Stimulated activated CD4-positive, alpha-beta T cell treated with anti-CD3 and anti-CD28 coated beads, Interleukin-4, amount 100 ng/mL, for 48 hours (primary cell): ENCODE measurements around the gene ZXDC.

Source experiments
- DNase-seq, 2 donors: peaks; one replicate each; pipeline ENCODE4 v3.0.0-alpha.2; 2020; ENCODE audit warnings: low read depth in 2 of 2

Gene ZXDC

GRCh38 chr3:126415661-126416591 lies 59.8 kb downstream of the ZXDC start:
- DNase-seq, result no peak

DNA sequence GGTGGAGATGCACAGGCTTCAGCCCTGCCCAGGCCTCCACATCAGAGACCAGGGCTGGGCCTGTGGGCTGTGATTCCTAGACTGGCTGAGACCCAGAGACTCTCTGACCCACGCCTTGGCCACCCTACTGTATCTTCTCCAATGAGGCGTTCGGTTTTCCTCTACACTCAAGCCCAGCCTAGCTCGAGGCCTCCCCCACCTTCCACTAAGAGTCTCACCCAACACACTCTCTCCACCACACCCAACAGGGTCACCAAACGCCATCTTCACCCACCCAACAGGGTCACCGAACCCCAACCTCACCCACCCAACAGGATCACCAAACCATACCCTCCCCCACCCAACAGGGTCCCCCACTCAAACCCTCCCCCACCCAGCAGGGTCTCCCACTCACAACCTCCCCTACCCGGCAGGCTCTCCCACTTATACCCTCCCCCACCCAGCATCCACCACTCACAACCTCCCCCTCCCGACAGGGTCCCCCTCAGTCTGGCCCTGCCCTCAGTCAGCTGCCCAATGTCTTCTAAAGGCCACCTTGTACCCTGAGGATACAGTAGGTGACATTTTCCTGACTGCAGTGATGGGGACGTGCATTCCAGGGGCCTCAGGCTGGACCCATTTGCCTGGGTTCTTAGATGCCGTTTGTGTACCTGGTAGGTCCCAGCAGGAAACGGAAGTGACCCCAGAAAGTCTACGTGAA lies 60.6 kb downstream of the ZXDC start:
- no peak for DNase-seq

DNA sequence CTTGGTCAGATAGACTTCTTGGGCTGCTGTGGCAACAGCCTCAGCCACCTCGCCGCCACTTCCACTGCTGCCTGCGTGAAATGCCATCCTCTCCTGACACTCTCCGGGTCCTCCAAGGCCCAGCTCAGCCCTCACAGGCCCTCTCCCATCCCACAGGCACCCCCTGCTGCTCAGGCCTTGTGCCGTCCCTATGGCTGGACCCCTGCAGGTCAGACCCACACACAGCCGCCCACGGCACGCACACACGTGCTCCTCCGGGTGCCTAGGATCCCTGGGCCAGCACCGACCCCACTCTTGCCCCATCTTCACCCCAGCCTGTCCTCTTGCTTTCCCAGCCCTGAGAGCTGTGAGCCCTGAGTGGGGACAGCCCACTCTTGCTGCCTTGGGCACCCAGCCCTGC lies 61.3 kb downstream of the ZXDC start:
- no peak for DNase-seq

DNA sequence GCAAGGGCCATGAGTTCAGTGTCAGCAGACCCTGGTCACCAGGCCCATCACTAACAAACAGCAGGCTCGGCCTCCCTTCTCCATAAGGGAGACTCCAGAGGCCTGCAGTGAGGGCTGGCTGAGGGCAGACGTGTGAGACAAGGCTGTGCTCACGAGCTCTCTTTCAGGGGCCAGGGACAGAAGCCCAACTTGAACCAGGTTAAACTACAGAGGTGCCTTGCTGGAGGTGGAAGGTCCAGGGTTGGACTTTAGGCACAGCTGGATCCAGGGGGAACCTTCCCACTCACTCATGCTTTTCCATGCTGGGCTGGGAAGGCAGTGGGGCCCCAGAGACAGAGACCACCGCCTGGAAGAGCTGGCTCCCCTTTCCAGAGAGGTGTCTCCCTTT lies 62.0 kb downstream of the ZXDC start:
- DNase-seq, result no peak

DNA sequence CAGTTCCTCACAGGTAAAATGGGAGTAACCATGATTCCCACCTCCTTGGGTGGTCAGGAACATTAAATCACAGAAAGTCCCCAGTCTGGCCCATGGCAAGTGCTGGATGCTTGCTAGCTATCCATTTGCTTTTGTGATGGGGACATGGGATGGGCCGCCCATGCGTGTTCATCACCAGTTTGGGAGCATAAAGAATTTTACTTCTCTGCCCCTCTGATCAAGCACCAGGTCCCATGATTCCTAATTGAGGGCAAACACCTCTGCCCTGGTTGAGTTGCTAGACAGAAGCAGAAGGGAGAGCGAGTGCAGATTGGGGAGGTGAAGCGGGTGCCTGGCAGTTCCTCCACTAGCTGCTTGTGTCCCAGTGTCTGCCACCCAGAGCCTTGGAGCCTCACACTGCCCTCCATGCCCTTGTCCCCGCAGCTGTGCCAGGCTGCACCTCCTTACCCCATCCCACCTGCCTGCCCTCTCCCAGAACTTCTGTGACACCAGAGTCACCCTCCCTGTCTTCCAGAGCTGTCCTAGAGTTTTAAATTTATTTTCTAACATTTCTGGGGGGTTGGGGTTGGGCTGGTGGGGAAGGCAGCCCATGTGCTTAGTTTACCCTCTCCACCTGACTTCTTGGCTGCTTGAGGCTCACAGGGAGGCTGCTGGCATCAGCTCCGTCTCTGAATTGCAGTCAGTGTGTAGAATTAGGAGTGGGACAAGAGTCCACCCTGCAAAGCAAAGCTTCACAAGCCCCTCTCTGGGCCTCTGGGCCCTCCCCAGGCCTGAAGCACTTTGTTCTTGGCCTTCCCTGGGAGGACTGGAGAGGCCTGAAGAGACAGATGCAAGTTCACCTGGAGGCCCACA lies 62.6 kb downstream of the ZXDC start:
- DNase-seq, result no peak

GRCh38 chr3:126408099-126408498 lies 67.6 kb downstream of the ZXDC start:
- DNase-seq, result no peak

DNA sequence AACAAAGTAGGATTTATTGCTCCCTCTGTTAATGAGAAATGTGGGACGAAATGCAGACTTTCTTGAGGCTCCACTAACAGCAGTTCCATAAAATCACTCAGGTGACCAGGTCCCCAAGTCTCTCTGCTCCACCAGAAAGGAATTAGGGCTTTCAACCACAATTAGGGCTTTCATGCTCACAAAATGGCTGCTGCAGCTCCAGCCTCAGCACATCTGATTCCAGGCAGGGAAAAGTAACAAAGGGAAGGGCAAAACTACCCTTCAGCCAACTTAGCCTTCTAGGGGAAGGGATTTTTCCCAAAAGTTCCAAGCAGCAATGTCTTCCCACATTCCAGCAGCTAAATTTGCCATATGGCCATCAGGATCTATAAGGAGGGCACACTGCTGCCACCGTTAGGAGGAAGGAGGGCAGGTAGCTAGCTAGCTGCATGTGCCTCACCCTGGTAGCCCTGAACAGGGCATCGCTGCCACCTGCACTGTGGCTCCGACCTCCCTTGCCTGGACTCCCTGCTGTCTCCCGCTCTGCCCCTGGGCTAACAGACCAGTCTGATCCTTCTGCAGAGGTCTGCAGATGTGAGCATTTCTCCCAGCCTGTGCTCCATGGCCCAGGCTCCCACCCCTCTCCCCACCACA lies 68.2 kb downstream of the ZXDC start:
- DNase-seq, result no peak

GRCh38 chr3:126406389-126407296 lies 69.0 kb downstream of the ZXDC start:
- no peak for DNase-seq

DNA sequence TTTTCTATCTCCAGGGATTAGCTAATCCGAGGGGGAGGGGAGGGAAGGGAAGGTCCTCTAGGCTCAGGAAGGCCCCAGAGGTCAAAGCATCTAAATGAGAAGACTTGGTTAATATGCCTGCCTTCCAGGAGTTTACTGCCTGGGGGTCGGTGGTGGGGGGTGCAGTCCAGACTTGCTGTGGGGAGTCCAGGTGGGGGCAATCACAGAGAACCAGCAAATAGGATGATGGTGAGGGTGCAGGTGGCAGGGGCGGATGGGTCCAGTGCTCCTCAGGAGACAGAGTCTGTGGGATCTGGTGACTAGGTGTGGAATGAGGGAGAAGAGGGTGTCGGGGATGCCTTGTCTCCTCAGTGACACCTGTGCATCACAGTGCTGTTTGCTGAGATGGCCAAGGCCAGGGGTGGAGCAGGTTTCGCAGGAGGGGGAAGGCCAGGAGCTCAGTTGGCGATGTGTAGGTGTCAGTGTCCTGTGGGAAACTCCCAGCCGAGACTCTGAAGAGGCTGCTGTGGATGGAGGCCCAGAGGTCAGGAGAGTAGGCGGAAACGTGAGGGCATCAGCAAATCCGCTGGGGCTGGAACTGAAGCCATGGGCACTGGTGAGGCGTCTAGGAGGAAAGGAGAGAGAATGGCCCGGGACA lies 72.9 kb downstream of the ZXDC start:
- DNase-seq, result no peak

DNA sequence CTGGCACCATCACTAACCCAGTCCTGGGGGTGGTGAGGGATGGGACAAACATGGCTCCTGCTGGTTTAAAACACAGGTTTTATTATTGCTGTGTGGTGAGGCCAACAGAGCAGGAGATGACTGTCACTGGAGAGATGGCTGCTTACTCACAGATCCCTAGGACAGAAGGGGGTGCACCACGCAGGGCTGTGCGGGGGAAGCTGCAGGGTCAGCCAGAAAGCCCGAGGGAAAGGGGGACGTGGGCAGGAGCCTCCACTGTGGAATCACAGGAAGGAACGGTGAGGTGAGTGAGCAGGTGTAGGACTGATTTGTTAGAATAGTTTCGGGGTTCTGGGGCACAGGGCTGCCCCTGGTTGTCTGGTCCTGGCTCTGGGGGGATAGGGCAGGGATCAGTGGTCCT lies 73.5 kb downstream of the ZXDC start:
- DNase-seq, result no peak

DNA sequence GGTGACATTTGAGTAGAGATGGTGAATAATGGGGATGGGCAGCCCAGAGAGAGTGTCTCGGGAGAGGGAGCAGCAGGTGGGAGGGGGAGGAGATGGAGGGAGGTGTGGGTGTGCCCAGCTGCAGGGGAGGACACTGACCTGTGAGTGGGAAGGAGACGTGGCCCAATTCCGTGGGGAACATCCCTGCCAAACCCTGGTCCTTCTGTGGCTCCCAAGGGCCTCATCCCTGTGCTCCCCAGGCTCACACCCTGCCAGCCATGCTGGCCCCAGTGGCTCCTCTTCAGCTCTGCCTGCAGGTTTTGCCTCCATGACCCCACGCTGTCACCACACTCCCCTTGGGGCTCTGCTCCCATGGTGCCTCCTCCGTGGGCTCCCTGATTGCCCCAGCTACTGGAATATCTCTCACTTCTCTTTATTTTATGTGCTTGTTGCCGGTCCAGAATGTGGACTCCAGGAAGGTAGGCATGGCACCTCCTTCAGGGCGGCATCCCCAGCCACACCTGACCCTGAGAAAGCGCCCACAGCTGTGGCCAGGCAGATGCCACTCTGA lies 74.0 kb downstream of the ZXDC start:
- DNase-seq, result no peak

DNA sequence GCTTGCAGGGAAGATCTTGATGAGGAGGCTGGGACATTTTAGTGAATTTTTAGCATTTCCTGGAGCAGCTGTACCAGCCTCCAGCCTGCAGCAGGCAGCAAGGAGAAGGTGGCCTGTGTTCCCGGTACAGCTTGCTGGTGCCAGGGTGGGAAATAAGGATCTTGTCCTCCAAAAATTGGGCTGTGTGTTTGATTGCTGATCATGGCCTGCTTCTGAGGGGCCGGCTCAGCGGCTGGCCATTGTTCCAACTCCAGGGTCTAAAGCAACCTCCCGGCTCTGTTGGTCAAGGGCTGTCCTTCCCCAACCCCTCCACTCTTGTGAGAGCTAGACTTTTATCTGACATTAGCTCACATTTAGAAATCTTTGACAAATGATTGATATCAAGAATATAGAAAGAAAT lies 75.9 kb downstream of the ZXDC start:
- DNase-seq, result no peak

GRCh38 chr3:126399351-126399735 lies 76.3 kb downstream of the ZXDC start:
- no peak for DNase-seq

- no peak for DNase-seq
Observed at GRCh38 chr3:126398423-126399350, 77.0 kb downstream of the ZXDC start.

DNA sequence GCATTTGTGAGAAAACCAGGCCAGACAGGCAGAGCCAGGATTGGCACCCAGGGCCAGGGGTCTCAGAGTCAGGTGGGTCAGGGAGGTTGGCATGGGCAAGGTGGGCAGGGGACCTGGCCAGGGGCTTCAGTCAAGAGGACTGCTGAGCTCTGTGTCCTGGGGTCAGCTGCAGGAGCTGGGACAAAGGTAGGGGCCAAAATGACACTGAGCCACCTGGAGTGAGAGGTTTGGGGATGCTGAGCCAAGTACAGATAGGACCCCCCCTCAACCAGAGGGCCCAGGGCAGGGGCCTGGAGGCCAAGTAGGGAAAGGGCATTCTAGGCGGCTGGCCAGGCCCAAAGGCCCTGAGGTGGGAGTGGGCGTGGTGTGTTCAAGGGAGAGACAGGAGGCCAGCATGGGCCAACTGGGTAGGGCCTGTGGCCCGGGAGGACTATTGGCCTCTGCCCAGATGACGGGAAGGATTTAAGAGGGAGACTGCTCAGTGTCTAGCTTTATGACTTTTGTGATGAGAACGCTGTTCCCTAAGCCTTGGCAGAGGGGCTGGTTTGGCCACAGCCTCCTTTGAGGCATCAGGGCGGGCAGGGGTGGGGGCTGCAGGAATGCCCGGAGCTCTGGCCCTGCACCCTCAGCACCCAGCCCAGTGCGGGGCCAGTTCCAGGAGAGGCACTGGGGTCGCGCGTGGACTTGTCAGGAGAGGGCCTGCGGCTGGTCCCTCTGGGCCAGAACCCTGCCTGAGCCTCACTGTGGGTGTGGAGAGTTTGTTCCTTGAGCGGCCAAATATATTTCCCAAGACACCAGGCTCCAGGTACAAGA lies 77.9 kb downstream of the ZXDC start:
- DNase-seq, result no peak

- no peak for DNase-seq
Observed at GRCh38 chr3:126396536-126396935, 79.2 kb downstream of the ZXDC start.

- no peak for DNase-seq
Observed at GRCh38 chr3:126395846-126396513, 79.7 kb downstream of the ZXDC start.

DNA sequence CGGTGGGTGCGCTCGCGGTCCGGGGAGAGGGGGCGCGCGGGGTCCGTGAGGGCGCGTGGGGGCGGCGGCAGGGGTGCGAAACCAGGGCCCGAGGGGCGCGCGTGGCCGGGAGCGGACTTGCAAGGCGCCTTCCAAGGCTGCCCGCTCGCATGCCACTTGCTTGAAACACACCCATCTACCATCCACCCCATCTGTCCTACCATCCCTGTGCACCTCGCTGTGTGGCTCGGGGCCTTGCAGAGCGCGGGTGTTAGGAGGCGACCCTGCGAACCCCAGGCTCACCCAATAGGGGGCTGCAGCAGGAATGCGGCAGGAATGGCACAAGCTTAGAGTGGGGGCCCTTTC lies 80.7 kb downstream of the ZXDC start:
- DNase-seq, result no peak
